ENCODE results near the gene BHLHE40. TPM values are rescaled to one million over a fixed set of nuclear protein-coding genes. Genes with fewer than 3 reads are reported as not detected.

The BHLHE40 gene
- total and polyA plus RNA-seq, 2 of the 13 experiments (the other 11 are each of a cell fraction or from before 2014, with no cell fraction given) = 1.8 to 51.0 TPM

GRCh38 chr3:4938281-4938982 is 40.8 kb upstream of the BHLHE40 start (continued):
- no peak for TF ChIP-seq ZNF280B (CRISPR knock-in tag; IDR thresholded peaks at IDR 0.05; ENCODE audit: borderline replicate concordance)
- TF ChIP-seq MED13 (CRISPR knock-in tag; IDR thresholded peaks at IDR 0.05) = no peak
- TF ChIP-seq TGIF2 (CRISPR knock-in tag; IDR thresholded peaks at IDR 0.05) = no peak
- TF ChIP-seq ESRRA (CRISPR knock-in tag; IDR thresholded peaks at IDR 0.05; ENCODE audit: low read depth) = no peak
- no peak for TF ChIP-seq CSRNP2 (CRISPR knock-in tag; conservative IDR thresholded peaks at IDR 0.05; ENCODE audit: low read depth)
- TF ChIP-seq PHF21A (CRISPR knock-in tag; IDR thresholded peaks at IDR 0.05) = no peak
- no peak for TF ChIP-seq ZNF263 (CRISPR knock-in tag; IDR thresholded peaks at IDR 0.05)

DNA sequence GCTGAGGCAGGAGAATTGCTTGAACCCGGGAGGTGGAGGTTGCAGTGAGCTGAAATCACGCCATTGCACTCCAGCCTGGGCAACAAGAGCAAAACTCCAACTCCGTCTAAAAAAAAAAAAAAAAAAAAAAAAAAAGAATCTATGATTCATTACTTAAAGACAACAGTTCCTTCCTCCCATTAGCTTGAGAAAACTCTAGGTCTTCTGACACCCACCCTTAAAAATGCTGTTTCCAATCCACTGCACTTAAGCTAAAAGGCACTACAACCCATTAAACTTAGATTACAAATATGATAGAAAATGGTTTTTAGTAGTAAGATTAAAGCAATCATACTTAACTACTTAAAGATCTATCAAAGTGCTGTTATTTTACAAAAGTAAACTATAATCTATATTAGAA is 40.0 kb upstream of the BHLHE40 start:
- intact Hi-C loops (cut with micrococcal nuclease; ENCODE audit: unreplicated experiment) = no loop called here
- H3K9me3 ChIP-seq (ENCODE audit: low read length) = no peaks in the 10 kb centered on the region
- ATAC-seq = no peak
- no peak overlapping the region for H3K4me2 ChIP-seq (ENCODE audit: low read depth, low read length)
- H3K4me3 ChIP-seq (replicated peaks in 1 of 3; ENCODE audit: insufficient read depth in 1 of 3, low read depth in 2 of 3, low read length in 3 of 3) = no peak overlapping the region
- CTCF ChIA-PET (ENCODE audit: low intra/inter-chr PET ratio, low total read pairs) = no interaction called here
- H3K4me1 ChIP-seq (ENCODE audit: insufficient read depth, low read length) = no peaks in the 10 kb centered on the region
- H3K79me2 ChIP-seq (ENCODE audit: insufficient read depth, low read length) = no peaks in the 10 kb centered on the region
- in situ Hi-C loops (cut with HindIII; ENCODE audit: extremely low pct_ligation_motif_present, low pct_unique_long_range_greater_than_20kb) = no loop called here
- no peaks in the 10 kb centered on the region for H4K20me1 ChIP-seq (ENCODE audit: insufficient read depth, low read length)
- no peak overlapping the region for H2AFZ ChIP-seq (ENCODE audit: low read length)
- DNase-seq (ENCODE audit: low spot score) = no peak
- WGBS (ENCODE audit: low lambda C conversion rate) = 4% methylated on average over 3 of the region's 3 CpGs
- no peaks in the 10 kb centered on the region for H3K27me3 ChIP-seq (ENCODE audit: control insufficient read depth in 1 of 2, insufficient read depth in 2 of 2, low read length in 2 of 2)
- BruUV-seq (replicated peaks) = no TSS peak
- H3K9ac ChIP-seq (ENCODE audit: insufficient read depth, low read depth, low read length) = no peak overlapping the region
- POLR2A ChIA-PET = no interaction called here
- no peak for FAIRE-seq
- H3K36me3 ChIP-seq (replicated peaks in 1 of 2; ENCODE audit: control insufficient read depth in 1 of 2, insufficient read depth in 2 of 2, low read length in 2 of 2) = no peaks in the 10 kb centered on the region
- no peak overlapping the region for H3K27ac ChIP-seq (ENCODE audit: extremely low read length, insufficient read depth, low read length)
- TF ChIP-seq, protein P1, sequence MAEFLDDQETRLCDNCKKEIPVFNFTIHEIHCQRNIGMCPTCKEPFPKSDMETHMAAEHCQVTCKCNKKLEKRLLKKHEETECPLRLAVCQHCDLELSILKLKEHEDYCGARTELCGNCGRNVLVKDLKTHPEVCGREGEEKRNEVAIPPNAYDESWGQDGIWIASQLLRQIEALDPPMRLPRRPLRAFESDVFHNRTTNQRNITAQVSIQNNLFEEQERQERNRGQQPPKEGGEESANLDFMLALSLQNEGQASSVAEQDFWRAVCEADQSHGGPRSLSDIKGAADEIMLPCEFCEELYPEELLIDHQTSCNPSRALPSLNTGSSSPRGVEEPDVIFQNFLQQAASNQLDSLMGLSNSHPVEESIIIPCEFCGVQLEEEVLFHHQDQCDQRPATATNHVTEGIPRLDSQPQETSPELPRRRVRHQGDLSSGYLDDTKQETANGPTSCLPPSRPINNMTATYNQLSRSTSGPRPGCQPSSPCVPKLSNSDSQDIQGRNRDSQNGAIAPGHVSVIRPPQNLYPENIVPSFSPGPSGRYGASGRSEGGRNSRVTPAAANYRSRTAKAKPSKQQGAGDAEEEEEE (CRISPR knock-in tag; IDR thresholded peaks at IDR 0.05; ENCODE audit: borderline replicate concordance) = no peak
- TF ChIP-seq SRY (CRISPR knock-in tag; IDR thresholded peaks at IDR 0.05) (no peak), ZNF614 (CRISPR knock-in tag; IDR thresholded peaks at IDR 0.05; ENCODE audit: borderline replicate concordance) (no peak), ZNF740 (CRISPR knock-in tag; IDR thresholded peaks at IDR 0.05) (no peak), ZHX1 (CRISPR knock-in tag; IDR thresholded peaks at IDR 0.05; ENCODE audit: low read depth) (no peak), ZBTB1 (CRISPR knock-in tag; IDR thresholded peaks at IDR 0.05; ENCODE audit: borderline replicate concordance) (no peak), GABPB1 (CRISPR knock-in tag; IDR thresholded peaks at IDR 0.05) (no peak), YEATS4 (CRISPR knock-in tag; IDR thresholded peaks at IDR 0.05; ENCODE audit: borderline replicate concordance) (no peak), CBX1 (IDR thresholded peaks at IDR 0.05; ENCODE audit: low read depth) (no peak)
